ENCODE data around the gene LMOD1.
A peak's percentile ranks its signal among the peaks of the same experiment; 100 is the strongest.
"Not testable (repeated sequence)": the region's sequence is repeated elsewhere in the genome, so short reads cannot be mapped to it uniquely, and the experiment has no call there.

LMOD1 gene

GRCh38 chr1:201946224-201946908 is at the start of gene LMOD1:
TSS of gene LMOD1 (minus strand) at chr1:201946548. CDS start at chr1:201946340, 208 bp downstream.
- DNase-seq, result no peak

GRCh38 chr1:201990427-201990826 is 44.1 kb upstream of the LMOD1 start:
- DNase-seq, result no peak

GRCh38 chr1:201989354-201990128 is 43.2 kb upstream of the LMOD1 start:
- DNase-seq, result no peak

GRCh38 chr1:201988601-201989000 is 42.3 kb upstream of the LMOD1 start:
- DNase-seq, result no peak

- no peak for DNase-seq
Observed at GRCh38 chr1:201985355-201985754, 39.0 kb upstream of the LMOD1 start.

GRCh38 chr1:201984446-201984845 is 38.1 kb upstream of the LMOD1 start:
- DNase-seq, result no peak

- DNase-seq, result no peak
Observed at GRCh38 chr1:201983380-201983805, 37.0 kb upstream of the LMOD1 start.

- DNase-seq, result no peak
Observed at GRCh38 chr1:201982623-201983379, 36.5 kb upstream of the LMOD1 start, which contains the start of gene RNPEP. TSS of gene RNPEP (plus strand) at chr1:201982648. CDS start at chr1:201982667, 19 bp downstream.

- DNase-seq, result no peak
Observed at GRCh38 chr1:201982082-201982622, 35.8 kb upstream of the LMOD1 start.

- DNase-seq, result no peak
Observed at GRCh38 chr1:201970334-201971159, 24.2 kb upstream of the LMOD1 start.

GRCh38 chr1:201968202-201968925 is 22.0 kb upstream of the LMOD1 start:
- no peak for DNase-seq

- no peak for DNase-seq
Observed at GRCh38 chr1:201966171-201966570, 19.8 kb upstream of the LMOD1 start.

GRCh38 chr1:201964261-201964660 is 17.9 kb upstream of the LMOD1 start:
- no peak for DNase-seq

- DNase-seq, result not testable (repeated sequence)
Observed at GRCh38 chr1:201962382-201962781, 16.0 kb upstream of the LMOD1 start.

- DNase-seq, result no peak
Observed at GRCh38 chr1:201958348-201958747, 12.0 kb upstream of the LMOD1 start.

- DNase-seq, result no peak
Observed at GRCh38 chr1:201955729-201956143, 9.4 kb upstream of the LMOD1 start.

- peak; percentile 94 for DNase-seq
Observed at GRCh38 chr1:201955009-201955728, 8.8 kb upstream of the LMOD1 start, which contains the start of gene TIMM17A. TSS of gene TIMM17A (plus strand) at chr1:201955503. CDS start at chr1:201955527, 24 bp downstream.

GRCh38 chr1:201954263-201955008 is 8.1 kb upstream of the LMOD1 start:
- DNase-seq, result no peak

- DNase-seq, result no peak
Observed at GRCh38 chr1:201949491-201949890, 3.1 kb upstream of the LMOD1 start.

GRCh38 chr1:201947697-201948008 is 1.3 kb upstream of the LMOD1 start:
- no peak for DNase-seq
